COLO829 (cell line): ENCODE measurements around the gene SNAP91.
"Not testable (repeated sequence)": the region's sequence is repeated elsewhere in the genome, so short reads cannot be mapped to it uniquely, and the experiment has no call there.

Experiments used
- DNase-seq: peaks from one replicate; pipeline ENCODE4 v3.0.0; 2012; ENCODE audit warnings: low spot score

The SNAP91 gene

GRCh38 chr6:83708970-83709747, at the start of gene SNAP91:
TSS of gene SNAP91 (minus strand) at chr6:83709101. CDS start at chr6:83707927, 1,174 bp downstream.
- DNase-seq, result no peak

GRCh38 chr6:83758533-83758932, 49.6 kb upstream of the SNAP91 start:
- no peak for DNase-seq

- no peak for DNase-seq
Measured at GRCh38 chr6:83757021-83757420, 48.1 kb upstream of the SNAP91 start.

GRCh38 chr6:83756565-83756964, 47.7 kb upstream of the SNAP91 start:
- no peak for DNase-seq

GRCh38 chr6:83752375-83752774, 43.5 kb upstream of the SNAP91 start:
- DNase-seq, result not testable (repeated sequence)

- no peak for DNase-seq
Measured at GRCh38 chr6:83741089-83741488, 32.2 kb upstream of the SNAP91 start.

GRCh38 chr6:83735461-83735860, 26.6 kb upstream of the SNAP91 start:
- DNase-seq, result no peak

GRCh38 chr6:83729871-83730270, 21.0 kb upstream of the SNAP91 start:
- no peak for DNase-seq

- no peak for DNase-seq
Measured at GRCh38 chr6:83722876-83723275, 14.0 kb upstream of the SNAP91 start.

- no peak for DNase-seq
Measured at GRCh38 chr6:83717809-83718208, 8.9 kb upstream of the SNAP91 start.

GRCh38 chr6:83711958-83712357, 3.1 kb upstream of the SNAP91 start:
- DNase-seq, result no peak

GRCh38 chr6:83709748-83710050, 798 bp upstream of the SNAP91 start:
- DNase-seq, result no peak

- DNase-seq, result no peak
Measured at GRCh38 chr6:83708546-83708969, 343 bp downstream of the SNAP91 start.

GRCh38 chr6:83707829-83708545, 914 bp downstream of the SNAP91 start:
- no peak for DNase-seq

- DNase-seq, result no peak
Measured at GRCh38 chr6:83702749-83703148, 6.2 kb downstream of the SNAP91 start.

- DNase-seq, result no peak
Measured at GRCh38 chr6:83702077-83702476, 6.8 kb downstream of the SNAP91 start.

GRCh38 chr6:83696674-83697073, 12.2 kb downstream of the SNAP91 start:
- no peak for DNase-seq

- DNase-seq, result no peak
Measured at GRCh38 chr6:83685481-83685880, 23.4 kb downstream of the SNAP91 start.

GRCh38 chr6:83677791-83678190, 31.1 kb downstream of the SNAP91 start:
- no peak for DNase-seq

GRCh38 chr6:83637953-83638352, 70.9 kb downstream of the SNAP91 start:
- DNase-seq, result no peak

- DNase-seq, result no peak
Measured at GRCh38 chr6:83636800-83637199, 72.1 kb downstream of the SNAP91 start.

GRCh38 chr6:83633609-83634008, 75.3 kb downstream of the SNAP91 start:
- no peak for DNase-seq

GRCh38 chr6:83633149-83633548, 75.8 kb downstream of the SNAP91 start:
- DNase-seq, result no peak

GRCh38 chr6:83629908-83630307, 79.0 kb downstream of the SNAP91 start:
- DNase-seq, result not testable (repeated sequence)
